GM13977 (cell line): ENCODE measurements around the gene MRPS23.

Source experiments
- DNase-seq: peaks from one replicate; pipeline ENCODE4 v3.0.0; 2012; ENCODE audit warnings: low spot score
- in situ Hi-C: fragments of 300-500 bp; cut with MboI; formaldehyde crosslinking; loops from one replicate; pipeline ENCODE4 v1.12.0; 2022; ENCODE audit warnings: low sequenced_read_pairs, low pct_unique_long_range_greater_than_20kb, mixed read lengths, inconsistent platforms; ENCODE audit not compliant: unreplicated experiment
- TF ChIP-seq, protein P1 (sequence below): IDR thresholded peaks from 2 replicates; pipeline ENCODE4 v1.5.1; 2012; ENCODE audit warnings: mild to moderate bottlenecking, control low read depth; ENCODE audit not compliant: insufficient read depth; ENCODE audit errors: extremely low read depth, missing control alignments

Gene MRPS23

DNA sequence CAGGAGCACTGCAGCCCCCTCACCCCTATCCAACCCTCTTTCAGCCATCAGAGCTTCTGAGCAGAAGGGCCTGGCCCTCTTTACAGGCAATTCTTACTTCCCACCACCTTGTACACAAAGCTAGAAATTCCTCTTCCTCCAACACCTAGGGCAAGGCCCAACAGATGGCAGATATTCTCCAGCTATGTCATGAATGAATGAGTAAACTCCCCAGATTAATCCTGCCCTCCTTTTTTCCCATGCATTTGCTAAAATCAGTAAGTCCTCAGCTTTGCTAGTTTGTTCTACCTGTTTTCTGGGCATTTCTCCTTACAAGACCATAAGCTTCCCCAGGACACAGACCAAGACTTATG, 20.4 kb upstream of the MRPS23 start:
- TF ChIP-seq, protein P1, sequence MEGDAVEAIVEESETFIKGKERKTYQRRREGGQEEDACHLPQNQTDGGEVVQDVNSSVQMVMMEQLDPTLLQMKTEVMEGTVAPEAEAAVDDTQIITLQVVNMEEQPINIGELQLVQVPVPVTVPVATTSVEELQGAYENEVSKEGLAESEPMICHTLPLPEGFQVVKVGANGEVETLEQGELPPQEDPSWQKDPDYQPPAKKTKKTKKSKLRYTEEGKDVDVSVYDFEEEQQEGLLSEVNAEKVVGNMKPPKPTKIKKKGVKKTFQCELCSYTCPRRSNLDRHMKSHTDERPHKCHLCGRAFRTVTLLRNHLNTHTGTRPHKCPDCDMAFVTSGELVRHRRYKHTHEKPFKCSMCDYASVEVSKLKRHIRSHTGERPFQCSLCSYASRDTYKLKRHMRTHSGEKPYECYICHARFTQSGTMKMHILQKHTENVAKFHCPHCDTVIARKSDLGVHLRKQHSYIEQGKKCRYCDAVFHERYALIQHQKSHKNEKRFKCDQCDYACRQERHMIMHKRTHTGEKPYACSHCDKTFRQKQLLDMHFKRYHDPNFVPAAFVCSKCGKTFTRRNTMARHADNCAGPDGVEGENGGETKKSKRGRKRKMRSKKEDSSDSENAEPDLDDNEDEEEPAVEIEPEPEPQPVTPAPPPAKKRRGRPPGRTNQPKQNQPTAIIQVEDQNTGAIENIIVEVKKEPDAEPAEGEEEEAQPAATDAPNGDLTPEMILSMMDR: no peak
- DNase-seq: no peak
- in situ Hi-C loops: no loop called here

DNA sequence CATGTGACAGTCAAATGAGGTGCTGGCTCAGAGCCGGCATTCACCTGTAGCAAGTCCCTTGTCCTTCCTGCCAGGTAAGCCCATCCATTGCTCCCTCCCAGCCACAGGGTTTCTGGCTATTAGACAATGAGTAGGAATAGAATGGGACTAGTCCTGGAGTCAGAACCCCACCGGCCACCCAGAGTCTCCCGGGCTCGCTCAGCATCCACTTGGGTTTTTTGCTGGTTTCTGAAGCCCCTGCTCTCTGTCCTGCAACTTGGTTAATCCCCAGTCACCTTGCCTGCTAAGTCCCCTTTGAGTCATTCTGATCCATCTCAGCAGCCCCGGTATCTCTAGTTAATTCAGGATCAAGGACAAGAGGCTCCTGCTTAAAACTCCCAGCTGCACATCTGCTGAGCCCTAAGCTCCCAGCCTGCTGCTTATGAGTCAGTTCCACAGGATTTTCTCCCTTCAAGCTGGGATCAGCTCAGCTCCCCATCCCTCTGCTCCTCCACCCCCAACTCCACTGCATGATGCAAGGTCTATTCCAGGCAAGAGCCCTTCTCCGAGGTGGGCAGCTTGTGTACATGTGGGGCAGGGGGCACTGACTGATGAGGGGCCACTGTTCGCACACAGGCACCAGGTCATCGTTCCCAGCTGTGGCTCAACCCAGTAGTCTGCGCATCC, 19.9 kb upstream of the MRPS23 start:
- TF ChIP-seq, protein P1: no peak
- DNase-seq: no peak
- in situ Hi-C loops: no loop called here

DNA sequence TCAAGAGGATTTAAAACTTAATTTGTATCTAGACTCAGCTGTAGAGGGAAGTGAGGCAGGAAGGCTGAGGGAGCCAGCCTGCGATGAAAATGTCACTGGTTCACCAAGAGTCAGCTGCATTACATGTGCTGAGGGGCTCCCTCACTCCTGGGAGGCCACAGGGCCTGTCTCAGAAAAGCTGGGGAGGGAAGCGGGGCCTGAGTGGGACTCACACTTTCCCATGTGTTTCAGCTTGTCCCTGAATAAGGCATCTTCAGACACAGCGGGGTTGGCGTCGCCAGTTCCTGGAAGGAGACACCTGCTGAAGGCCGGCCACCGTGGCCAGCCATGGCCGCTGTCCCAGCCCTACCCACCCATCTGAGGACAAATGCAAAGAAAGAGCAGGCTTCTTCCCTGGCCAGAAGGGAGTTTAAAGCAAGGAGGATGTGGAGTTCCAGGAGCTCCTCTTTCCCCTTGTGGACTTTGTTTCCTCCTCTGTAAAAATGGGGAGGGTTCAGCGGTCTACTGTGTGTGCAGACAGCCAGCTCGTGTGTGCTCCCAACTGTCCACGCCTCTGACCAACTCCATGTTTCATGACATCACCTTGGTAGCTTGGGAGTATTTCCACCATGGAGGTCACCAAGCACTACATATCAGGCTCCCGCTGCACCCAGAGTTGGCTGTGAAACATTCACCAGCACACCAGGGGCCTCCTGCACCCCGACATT, 19.2 kb upstream of the MRPS23 start:
- TF ChIP-seq, protein P1: no peak
- no peak for DNase-seq
- in situ Hi-C loops: no loop called here

DNA sequence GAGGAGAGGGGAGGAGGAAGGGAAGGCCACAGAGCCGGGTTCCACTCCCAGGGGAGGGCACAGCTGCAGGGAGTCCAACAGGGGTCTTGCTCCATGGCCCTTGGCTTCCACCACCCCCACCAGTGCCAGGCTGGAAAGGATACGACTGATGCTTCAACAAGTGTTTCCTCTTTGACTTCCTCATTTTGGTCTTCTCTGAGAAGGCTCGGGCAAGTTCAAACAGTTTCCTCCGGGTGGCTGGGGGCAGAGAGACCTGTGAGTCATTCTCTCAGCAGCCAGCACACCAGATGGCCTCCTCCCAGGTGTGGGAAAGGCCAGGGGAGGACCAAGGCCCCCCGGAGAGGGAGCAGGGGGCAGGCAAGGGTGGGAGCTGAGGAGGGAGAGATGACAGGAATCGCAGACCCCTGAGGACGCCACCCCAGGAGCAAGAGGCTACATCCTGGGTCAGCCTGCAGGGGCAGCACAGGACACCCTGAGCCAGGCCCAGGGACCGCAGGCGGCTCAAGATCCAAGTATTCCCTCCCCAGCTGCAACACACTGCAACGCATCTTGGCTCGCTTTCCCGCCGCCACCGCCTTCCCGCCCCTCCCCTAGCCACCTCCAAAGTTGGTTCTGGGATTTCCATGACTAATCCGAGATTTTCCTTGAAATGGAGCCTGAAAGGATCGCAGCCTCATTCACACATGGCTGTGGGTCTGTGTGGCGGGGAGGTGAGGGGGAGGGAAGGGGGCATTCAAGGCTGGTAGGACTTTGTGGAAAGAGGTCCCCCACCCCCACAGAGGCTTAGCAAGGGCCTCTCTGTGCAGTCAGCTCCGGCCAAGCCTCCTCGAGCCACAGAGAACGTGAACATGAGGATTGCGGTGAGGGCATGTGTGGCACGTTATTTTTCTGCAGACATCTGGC, 18.4 kb upstream of the MRPS23 start:
- TF ChIP-seq, protein P1: peak; percentile 42
- in situ Hi-C loops: no loop called here
- peak; percentile 86 for DNase-seq

DNA sequence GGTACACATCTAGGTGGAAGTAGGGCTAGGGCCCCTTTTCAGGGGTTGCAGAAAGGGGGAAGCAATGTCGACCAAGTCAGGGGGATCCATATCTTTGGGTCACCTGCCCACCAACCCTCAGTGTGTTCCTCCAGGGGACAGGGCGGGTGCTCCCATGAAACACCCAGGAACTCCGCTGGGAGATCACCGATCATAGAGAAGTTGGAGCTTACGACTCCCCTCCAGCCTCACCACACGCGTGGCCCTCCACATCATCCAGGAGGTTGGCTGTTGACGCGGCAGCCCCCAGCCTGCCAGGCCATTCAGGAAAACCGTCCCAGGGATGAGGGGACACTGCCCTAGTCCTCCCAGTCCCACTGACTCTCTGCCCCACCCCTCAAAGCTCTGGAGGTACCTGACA, 17.3 kb upstream of the MRPS23 start:
- in situ Hi-C loops: no loop called here
- no peak for DNase-seq
- TF ChIP-seq, protein P1: no peak

DNA sequence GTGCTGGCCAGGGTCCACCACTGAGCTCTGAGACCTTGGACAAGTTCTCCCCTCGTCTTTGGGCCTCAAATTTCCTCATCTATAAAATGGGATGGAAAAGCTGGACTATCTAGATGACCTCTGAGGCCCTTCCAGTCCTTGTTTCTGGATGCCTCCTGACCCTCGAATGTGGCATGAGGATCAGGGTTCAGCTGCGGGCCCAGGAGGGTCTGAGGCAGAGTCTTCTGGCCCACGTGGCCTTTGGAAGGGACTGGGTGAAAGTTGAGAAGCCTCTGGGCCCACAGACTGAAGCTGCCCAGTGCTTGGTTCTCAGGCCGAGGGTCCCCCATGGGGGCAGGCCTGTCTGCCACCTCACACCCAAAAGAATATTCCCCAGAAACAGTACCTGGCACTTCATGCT, 16.9 kb upstream of the MRPS23 start:
- no peak for DNase-seq
- in situ Hi-C loops: no loop called here
- TF ChIP-seq, protein P1: no peak
